GM19397 (cell line): Measurements from ENCODE around the gene FMO3.
A peak's percentile ranks its signal among the peaks of the same experiment; 100 is the strongest.

ENCODE experiments used
- ATAC-seq: cut with Tn5 transposase; IDR thresholded peaks from one replicate; pipeline ENCODE4 v1.9.1; 2021; ENCODE audit warnings: mild to moderate bottlenecking, moderate library complexity; ENCODE audit not compliant: unreplicated experiment

The FMO3 gene

DNA sequence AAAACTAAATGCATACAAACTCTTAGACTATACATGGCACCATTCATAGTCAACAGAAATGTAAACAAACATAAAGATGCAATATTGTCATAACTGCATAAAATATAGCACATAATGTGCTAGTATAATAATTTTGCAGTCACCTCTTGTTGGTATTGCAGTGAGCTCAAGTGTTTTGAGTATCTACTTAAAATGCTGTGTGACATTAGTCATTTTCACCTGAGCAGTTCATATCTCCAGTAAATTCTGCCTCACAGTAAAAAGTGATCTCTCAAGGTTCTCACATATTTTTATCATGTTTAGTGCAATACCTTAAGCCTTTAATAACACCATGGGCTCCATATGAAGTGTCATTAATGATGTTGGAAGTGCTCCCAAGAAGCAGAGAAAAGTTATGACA, 64.8 kb downstream of the FMO3 start:
- no peak for ATAC-seq

- no peak for ATAC-seq
These were observed 67.4 kb downstream of the FMO3 start for GRCh38 chr1:171158096-171158495.

- ATAC-seq: no peak
These were observed 67.8 kb downstream of the FMO3 start for GRCh38 chr1:171158551-171158950.

DNA sequence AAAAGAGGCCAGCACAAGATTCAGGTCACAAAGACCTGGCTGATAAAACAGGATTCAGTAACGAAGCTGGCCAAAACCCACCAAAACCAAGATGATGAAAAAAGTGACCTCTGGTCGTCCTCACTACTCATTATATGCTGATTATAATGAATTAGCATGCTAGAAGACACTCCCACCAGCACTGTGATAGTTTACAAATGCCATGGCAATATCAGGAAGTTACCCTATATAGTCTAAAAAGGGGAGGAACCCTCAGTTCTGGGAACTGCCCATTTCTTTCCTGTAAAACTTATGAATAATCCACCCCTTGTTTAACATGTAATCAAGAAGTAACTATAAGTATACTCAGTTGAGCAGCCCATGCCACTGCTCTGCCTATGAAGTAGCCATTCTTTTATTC, 68.4 kb downstream of the FMO3 start:
- no peak for ATAC-seq

- peak; percentile 60 for ATAC-seq
These were observed 69.5 kb downstream of the FMO3 start for GRCh38 chr1:171160211-171160610.

DNA sequence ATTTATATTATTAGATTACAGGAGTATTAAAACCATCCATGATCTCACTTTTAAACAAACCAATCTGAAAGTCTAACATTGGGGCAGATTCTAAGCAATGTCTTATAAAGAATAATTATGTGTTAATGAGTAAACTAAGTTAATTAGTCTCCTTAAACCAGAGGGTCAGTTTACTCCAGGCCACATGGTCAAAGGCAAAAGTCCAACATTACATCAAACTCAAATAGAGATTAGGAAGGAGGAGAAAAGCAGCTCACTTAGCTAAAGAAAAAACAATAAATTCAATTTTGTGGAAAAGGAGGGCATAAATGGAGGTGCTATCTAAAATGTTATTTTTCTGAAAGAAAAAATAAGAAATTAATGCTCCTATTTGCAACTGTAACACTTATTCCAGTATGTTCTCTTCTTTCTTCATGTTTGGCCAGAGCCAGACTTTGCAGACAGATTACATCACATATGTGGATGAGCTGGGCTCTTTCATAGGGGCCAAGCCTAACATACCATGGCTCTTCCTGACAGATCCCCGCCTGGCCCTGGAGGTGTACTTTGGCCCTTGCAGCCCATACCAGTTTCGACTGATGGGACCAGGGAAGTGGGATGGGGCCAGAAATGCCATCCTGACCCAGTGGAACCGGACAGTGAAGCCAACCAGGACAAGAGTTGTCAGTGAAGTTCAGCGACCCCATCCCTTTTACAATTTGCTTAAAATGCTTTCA, 70.1 kb downstream of the FMO3 start:
- ATAC-seq: no peak

DNA sequence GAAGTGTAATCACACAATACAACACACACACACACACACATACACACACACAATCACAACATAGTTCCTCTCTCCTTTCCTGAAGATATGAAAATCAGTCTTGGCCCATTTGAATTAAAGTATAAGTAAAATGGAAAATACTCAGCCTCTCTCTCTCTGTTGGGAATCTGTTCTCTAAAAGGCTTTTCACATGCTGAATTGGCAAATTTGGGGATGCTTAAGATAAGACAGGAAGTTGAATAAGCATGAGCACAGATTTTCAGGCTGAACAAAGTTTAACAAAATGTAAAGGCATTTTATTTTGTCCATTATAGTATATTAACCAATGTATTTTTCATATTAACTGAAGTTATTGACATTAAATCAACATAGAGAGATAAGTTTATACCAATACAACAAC, 70.7 kb downstream of the FMO3 start:
- ATAC-seq: no peak

DNA sequence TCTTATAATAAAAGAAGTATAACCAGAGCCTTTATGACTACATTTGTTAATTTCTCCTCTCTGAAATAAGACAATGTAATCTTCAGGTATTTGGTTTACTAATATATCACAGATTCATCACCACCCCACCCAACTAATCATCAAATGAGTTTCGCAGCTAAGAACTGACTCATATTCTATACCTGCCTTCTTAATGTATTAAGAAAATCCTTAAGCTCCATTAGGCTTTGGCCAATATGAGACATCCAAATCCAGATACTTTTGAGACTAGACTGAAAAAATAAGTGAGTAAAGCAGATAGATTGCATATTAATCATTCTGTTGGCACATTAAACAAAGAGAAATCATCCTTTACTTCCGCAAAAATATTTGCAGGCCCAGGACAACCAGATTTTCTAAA, 75.7 kb downstream of the FMO3 start:
- ATAC-seq: no peak
